GM19238 (cell line): ENCODE results near the gene DPF3.
"Not testable (repeated sequence)": the region's sequence is repeated elsewhere in the genome, so short reads cannot be mapped to it uniquely, and the experiment has no call there.

Experiments
- DNase-seq: peaks from one replicate; pipeline ENCODE4 v3.0.0; 2011; ENCODE audit warnings: low spot score; ENCODE audit not compliant: insufficient read length

DPF3 gene

DNA sequence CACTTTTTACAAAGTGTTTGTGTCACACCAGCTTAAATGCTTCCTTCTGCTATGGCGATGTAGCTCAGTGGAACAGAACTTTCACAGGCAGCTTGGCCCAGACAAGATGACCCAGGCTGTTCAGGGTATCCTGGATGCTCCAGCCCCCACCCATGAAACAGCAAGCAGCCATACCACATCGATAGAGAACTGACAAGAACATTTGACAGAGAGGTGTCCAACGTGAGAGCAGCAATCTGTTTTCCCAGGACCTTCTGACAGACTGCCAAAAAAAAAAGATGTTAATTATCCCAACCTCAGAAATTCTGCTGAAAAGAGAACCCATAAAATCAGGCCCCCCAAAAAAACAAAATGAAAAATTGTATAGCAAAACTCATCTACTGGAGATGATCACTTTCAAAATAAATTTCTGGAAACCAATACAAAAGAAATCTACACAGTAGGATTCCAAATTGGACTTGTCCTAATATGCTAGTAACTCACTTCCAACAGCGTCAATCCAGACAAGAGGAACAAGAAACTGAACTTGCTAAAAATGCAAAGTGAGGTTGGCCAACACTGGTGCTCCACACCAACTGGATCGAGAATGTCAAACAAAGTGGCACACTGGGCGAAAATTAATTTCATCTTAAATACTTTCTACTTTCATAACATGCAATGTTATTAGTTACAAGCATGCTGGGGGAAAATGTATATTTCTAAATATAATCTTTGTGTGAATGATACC, 118.8 kb downstream of the DPF3 start:
- DNase-seq = no peak

DNA sequence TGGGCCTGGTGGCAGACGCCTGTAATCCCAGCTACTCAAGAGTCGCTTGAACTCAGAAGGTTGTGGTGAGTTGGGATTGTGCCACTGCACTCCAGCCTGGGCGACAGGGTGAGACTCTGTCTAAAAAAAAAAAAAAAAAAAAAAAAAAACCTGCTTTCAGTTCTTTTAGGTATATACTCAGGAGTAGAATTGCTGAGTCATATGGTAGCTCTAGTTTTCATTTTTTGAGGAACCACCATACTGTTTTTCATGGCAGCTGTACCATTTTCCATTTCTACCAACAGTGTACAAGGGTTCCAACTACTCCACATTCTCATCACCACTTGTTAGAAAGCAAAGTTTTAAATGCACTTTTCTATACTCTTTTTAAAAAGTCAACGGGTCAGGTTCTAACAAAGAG, 119.8 kb downstream of the DPF3 start:
- DNase-seq = no peak

DNA sequence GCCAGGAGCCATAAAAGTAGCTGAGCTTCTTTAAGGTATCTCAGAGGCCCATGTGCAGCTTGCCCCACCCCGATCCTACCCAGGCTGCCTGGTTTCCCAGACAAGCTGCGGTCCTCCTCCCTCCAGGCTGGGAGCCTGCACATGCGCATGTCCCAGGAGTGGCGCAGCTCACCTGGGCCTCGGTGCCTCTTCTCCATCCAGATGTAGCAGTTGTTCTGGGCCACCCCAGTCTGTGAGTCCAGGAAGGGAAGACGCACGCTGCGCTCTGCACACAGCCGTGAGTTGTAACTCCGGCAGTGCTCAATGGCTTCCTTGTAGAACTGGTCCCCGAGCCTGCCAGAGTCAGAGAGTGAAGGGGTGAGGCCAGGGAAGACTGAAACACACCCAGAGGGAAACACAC, 122.3 kb downstream of the DPF3 start:
- no peak for DNase-seq

DNA sequence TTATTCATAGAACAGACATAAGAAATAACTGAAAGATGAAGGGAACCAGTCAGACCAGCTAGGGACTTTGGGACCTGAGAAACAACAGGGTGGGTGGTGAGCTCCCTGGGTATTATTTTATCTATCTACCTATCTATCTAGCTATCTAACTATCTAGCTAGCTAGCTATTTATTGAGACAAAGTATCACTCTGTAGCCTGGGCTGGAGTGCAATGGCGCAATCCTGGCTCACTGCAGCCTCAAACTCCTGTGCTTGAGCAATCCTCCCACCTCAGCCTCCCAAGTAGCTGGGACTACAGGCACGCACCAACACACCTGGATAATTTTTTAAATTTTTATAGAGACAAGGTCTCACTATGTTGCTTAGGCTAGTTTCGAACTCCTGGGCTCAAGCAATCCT, 127.6 kb downstream of the DPF3 start:
- no peak for DNase-seq

DNA sequence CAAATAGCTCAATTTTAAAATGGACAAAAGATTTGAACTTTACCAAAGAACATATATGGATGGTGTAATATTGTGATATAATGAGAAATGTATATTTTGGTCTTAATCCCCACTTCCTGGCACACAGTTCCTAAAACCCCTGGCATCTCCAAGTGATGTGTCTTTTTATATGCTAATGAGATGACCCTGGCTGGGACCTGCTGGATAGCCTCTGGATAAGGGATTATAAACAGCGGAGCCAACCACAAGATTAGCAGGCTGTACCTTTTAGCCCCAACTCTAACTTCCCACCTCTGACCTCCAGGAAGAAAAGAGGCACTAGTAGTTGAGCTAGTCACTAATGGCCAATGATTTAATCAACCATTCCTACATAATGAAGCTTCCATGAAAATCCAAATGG, 130.0 kb downstream of the DPF3 start:
- no peak for DNase-seq

DNA sequence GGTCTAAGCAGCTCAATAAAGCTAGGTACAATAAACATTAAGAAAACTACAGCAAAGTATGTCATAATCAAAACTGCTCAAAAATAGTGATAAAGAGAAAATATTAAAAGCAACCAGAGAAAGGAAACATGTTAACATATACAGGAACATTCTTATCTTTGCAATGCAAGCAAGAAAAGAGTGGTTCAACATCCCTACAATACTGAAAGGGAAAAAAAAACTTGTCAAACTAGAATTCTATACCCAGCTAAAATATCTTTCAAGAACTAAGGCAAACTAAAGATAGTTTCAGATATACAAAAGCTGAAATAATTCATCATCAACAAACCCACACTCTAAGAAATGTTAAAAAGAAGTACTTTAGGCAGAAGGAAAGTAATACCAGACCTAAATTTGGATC, 134.2 kb downstream of the DPF3 start:
- DNase-seq = no peak

DNA sequence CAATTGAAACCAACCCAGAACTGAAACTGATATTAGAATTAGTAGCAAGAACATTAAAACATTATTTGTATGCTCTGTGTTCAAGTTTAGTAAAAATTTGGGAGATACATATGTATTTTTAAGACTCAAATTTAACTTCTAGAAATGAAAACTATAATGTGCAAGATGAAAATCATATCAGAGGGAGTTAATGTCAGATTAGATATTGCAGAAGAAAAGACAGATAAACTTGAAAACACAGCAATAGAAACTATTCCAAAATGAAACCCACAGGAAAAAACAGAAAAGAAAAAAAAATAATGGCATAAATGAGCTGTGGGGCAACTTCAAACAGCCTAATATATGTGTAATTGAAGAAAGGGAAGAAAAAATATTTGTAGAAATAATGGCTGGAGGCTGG, 134.9 kb downstream of the DPF3 start:
- no peak for DNase-seq

DNA sequence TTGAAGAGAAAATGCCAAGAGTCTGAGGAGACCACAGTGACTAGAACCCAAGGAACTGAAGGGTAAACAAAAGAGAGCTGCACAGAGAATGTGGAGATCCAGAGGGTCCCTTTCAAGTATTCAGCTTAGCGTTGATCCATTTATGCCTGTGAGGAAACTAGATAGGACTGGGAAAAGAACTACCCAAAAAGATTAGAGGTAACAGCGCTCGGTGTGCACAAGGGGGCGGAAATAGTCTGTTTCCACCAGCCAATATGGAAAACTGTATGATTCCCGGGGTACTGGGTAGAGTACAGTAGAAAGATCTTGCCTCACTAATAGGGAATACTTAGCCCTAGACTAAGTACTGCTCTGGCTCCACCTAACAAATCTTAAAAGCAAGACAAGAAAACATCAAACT, 135.5 kb downstream of the DPF3 start:
- no peak for DNase-seq

DNA sequence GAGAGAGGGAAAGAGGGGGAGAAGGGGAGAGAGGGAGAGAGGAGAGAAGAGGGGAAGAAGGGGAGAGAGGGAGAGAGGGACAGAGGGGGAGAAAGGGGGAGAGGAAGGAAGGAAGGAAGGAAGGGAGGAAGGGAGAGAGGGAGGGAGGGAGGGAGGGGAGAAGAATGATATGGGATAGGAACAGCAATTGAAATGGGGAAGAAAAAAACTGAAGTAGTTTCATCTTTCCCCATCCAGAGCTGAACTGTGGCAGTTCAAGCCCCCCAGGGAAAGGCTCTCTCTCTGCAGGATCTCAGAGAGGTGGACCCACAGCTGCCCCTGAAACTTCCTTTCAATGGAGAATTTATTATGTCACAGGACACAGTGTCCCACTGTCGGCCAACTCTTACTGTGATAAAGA, 136.9 kb downstream of the DPF3 start:
- no peak for DNase-seq

DNA sequence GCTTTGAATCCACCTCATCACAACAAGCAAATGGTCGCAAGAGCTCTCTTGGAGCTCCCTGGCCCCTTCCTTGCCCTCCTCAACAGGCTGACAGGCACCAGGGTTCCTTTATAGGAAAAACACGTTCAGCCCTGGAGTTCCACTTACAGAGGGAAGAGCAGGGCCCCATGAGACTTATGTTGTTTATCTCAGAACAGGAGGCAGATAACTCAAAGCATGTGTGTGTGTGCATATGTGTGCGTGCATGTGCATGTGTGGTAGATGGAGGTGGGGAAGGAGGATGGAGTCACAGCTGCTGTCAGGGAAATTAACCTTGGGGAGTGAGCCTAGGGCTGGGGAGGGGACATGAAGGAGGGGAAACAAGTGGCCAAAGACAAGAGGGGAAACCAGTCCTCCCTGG, 138.1 kb downstream of the DPF3 start:
- DNase-seq = no peak

DNA sequence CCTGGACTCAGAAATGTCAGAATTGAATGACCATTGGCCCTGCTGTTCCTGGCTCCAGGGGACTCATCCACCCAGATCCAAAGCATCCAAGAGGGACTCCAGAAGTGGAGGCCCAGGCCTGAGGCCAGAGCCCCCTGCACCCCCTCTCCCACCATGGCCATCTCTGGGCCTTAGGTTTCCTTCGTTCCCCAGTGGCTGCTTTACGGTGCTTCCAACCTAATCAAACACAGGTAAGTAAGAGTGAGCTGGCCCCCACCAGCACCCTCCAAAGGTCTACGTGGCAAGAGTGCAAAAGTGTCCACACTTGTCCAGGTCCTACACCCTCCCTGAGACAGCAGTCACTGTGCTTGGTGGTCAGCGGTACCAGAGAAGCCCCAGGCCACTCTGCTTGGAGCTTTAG, 139.0 kb downstream of the DPF3 start:
- DNase-seq = no peak

DNA sequence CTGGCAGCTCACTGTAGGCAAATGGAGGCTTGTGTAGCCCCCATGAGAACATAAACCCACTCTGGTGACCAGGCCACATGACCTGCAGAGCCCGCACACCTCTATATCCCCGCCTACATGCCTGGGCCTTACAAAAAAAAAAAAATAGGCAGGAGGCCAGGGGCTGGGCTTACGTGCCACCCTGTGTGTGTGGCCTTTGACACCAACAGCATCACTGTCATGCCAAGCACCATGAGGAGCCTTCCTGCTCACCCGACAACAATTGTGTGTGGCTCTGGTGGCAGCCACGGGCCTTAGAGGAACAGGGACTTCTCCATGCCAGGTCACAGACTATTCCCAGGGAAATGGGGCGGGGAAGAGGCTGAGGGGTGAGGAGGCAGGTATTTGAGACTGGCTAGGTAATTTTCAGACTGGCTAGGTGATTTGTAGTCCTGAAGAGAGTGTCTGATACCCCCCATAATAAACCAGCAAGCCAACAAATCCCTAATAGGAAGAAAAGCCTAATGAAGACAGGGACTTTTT, 140.0 kb downstream of the DPF3 start:
- DNase-seq = no peak

DNA sequence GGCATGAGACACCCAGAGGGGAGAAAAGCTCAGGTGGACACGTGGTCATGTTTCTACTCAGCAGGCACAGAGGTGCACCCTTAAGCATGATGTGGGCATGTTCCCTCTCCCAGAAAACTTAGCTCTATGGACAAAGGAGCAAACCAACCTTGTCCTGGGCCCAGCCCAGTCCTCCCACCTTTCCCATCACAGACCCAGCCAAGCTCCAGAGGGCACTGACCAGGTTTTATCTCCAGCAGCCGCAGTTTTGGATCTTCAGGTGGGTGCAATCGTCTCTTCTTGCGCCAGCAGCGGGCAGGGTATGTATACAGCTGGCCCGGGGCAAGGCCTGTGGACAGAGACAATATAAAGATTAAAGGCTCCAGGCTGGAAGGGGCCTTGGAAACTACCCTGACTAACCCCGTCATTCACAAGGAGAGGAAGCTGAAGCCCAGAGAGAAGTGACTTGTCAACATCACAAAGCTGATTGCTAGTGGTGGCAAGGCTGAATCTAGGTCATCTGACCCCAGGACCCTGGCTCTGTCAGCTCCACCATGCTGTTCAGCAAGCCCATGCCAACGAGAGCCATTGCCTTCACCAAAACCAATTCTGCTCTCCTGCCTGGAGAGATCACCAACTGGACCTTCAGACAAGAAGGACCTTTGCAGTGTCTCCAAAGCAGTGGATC, 140.7 kb downstream of the DPF3 start:
- no peak for DNase-seq

DNA sequence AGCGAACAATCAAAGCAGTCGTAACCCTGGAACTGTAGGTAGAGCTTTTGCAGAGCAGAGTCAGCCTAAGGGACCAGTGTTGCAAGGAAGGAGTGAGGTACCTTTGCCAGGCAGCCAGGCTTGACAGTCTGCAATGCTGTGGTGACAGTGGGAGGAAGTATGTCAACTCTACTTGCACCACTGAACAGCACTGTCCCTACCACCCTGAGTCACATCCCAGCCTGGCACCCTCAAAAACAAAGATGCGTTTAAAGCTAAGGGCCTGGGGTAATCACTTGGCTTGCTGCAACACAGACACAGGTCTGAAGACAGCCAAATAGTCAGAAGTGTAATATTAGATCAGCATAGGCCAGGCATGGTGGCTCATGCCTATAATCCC, 141.9 kb downstream of the DPF3 start:
- no peak for DNase-seq

DNA sequence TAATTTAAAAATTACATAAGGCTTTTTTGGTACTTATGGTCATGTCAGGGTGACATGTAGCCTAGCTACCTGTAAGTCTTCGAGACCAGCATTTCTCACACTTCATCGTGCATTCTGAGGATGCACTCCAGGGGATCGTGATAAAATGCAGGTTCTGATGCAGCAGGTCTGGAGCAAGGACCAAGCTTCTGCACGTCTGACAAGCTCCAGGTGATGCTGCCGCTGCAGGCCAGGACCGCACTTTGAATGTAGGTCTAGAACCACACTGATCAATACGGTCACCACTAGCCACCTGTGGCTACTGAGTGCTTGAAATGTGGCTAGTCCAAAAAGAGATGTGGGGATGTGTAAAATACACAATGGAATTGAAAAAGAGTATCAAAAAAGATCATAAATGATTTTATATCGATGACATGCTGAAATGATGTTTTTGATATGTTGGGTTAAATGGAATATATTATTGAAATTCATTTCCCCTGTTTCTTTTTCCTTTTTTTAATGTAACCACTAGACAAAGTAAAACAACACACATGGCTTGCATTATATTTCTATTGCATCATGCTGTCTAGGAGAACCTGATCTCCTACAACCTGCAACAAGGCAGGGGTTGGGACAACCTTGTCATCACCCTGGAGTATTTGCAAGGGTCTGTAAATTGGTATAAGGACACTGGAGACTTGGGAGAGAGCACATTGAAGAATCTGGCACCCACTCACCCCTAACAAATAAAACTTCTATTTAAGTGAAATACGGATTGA, 142.4 kb downstream of the DPF3 start:
- DNase-seq = no peak

DNA sequence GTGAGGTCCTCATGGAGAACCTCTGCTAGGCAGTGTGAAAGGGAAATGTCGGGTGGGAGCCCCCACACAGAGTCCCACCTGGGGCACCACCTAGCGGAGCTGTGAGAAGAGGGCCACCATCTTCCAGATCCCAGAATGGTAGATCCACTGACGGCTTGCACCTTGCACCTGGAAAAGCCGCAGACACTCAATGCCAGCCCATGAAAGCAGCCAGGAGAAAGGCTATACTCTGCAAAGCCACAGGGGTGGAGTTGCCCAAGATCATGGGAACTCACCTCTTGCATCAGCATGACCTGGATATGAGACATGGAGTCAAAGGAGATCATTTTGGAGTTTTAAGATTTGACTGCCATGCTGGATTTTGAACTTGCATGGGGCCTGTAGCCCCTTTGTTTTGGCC, 145.0 kb downstream of the DPF3 start:
- not testable (repeated sequence) for DNase-seq

DNA sequence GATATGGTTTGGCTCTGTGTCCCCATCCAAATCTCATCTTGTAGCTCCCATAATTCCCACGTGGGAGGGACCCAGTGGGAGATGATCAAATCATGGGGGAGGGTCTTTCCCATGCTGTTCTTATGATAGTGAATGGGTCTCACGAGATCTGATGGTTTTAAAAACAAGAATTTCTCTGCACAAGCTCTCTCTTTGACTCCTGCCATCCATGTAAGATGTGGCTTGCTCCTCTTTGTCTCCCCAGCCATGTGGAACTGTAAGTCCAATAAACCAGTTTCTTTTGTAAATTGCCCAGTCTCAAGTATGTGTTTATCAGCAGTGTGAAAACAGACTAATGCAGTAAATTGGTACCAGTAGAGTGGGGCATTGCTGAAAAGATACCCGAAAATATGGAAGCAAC, 146.2 kb downstream of the DPF3 start:
- no peak for DNase-seq

DNA sequence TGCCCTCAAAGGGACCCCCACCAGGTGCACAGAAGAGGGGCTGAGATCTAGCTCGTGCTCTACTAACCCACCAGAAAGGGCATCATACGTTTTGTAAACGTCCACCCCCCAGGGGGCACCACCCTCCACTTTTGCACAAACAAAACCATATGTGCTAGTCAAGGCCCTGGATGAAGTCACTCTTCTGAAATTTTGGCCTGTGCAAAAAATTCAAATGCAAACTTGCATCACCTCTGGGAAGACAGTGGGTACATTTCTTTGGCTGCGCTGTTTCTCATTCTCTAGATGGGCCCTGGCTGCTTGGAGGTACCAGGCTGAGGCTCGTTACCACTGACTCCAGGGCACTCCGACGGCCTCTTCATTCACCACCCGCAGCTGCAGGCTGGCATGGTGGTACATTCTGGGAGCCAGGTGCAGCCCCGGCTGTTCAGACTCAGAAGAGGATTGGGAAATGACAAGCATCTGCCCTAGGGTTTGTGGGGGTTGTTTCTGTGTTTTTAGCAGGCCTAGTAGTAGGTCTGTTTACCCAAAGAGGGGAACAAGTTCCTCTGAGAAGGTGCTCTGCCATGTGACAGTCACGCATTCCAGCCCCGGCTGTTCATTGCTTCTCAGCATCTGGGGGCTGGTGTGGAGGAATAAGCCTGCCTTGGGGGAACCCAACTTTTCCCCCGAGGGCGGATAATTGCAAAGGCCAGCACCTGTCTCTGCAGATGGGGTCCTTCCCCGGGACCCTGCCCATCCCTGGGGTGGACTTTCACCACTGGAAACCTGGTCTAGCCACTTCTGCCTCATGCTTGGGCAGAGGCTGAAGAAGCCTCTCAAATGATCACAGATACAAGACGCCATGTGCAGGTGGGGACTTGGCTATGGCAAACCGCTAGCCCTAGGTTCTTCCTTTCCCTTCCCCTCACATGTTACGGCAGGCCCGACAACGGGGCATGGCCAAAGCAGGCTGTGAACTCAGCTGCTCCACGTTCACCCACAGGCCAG, 147.6 kb downstream of the DPF3 start:
- no peak for DNase-seq

DNA sequence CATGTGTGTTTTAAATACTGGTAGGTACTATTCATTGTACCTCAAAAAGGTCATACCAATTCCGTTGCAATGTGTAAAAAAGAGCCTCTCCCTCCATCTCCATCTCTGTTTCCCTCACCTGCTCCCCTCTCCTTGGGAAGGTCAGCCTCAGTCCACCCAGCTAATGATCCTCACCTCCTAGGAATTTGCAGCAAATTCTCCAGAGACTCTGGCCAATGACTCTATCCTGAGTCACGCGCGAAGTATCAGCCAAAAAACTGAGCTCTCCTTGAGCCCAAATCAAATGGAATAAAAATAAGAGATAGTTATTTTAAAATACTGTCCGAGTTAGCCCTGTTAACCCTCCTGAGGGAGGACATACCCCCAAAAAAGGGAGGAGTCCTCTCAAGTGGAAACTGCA, 148.4 kb downstream of the DPF3 start:
- no peak for DNase-seq

DNA sequence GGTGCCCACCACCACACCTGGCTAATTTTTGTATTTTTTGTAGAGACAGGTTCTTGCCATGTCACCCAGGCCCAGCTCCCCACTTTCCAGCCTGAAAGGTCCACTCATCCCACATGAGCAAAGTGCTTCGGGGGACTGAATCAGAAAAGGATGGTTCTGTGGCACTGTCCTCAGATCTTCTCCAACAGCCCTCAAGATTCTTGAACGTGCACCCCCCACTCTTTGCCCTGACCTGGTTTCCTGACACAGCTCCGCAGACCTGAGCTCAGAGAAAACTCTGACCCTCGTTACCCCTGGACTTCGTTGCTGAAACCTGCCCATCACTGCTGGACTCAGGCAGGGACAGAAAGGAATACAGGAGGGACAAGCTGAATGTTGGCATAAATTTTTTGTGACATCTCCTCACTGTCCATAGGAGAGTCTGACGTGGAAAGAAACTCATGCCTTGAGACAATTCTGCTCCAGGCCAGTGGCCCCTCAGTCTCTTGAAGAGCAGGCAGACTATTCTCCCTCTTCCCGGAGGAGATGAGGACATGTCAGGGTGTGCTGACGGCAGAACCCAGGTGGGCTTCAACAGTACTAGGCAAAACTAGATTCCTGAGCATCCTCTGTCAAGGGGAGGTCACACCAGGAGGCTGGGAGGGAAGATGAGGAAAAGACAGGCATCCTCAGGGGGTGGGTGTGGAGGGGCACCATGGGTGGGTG, 149.3 kb downstream of the DPF3 start:
- DNase-seq = no peak

DNA sequence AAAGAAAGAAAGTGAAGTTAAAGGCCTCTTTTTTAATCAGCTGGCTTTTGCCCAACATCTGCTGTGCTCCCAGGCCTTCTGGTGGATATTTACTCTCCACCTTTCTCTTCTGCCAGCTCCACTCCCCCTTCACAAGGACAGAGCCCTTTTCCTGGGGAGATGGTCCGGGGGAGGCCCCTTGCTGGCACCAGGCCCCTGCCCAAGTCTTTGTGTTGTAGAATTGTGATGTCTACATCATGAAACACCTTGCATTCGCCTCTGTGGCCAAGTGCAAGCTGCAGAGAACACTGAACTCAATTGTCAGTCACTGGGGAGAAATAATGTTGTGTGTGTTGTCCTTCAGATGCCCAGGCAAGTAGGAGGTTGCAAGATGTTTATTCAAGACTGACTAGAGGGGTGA, 150.3 kb downstream of the DPF3 start:
- DNase-seq = no peak
